Osteocyte (in vitro differentiated cells): ENCODE results near the gene PRR12. TPM values are rescaled to one million over a fixed set of nuclear protein-coding genes. Genes with fewer than 3 reads are reported as not detected.

Experiments used
- DNase-seq: peaks from one replicate; pipeline ENCODE4 v3.0.0; 2021; ENCODE audit warnings: mixed read lengths; ENCODE audit not compliant: unreplicated experiment; ENCODE audit errors: extremely low spot score
- H3K27ac Mint-ChIP-seq: one replicate; pipeline ENCODE4 v1.8.0; 2021; ENCODE audit warnings: mild to moderate bottlenecking, mixed read lengths; ENCODE audit not compliant: unreplicated experiment
- H3K27me3 Mint-ChIP-seq: one replicate; pipeline ENCODE4 v1.8.0; 2021; ENCODE audit warnings: mixed read lengths; ENCODE audit not compliant: unreplicated experiment
- H3K36me3 Mint-ChIP-seq: one replicate; pipeline ENCODE4 v1.8.0; 2021; ENCODE audit warnings: mixed read lengths; ENCODE audit not compliant: unreplicated experiment
- H3K4me1 Mint-ChIP-seq: one replicate; pipeline ENCODE4 v1.8.0; 2021; ENCODE audit warnings: mixed read lengths; ENCODE audit not compliant: unreplicated experiment
- H3K4me3 Mint-ChIP-seq: one replicate; pipeline ENCODE4 v1.8.0; 2021; ENCODE audit warnings: mild to moderate bottlenecking, moderate library complexity, mixed read lengths; ENCODE audit not compliant: unreplicated experiment
- H3K9me3 Mint-ChIP-seq: one replicate; pipeline ENCODE4 v1.8.0; 2021; ENCODE audit warnings: mixed read lengths; ENCODE audit not compliant: unreplicated experiment
- total RNA-seq: library from RNA; stranded (reverse); gene quantifications from 2 replicates; pipeline ENCODE4 v1.2.1, GENCODE V29; 2021
- TF ChIP-seq, protein P1 (sequence below): fragments of 200-600 bp; sonication (generic); IDR thresholded peaks from 2 replicates; pipeline ENCODE4 v1.5.0; 2021; ENCODE audit warnings: antibody characterized with exemption, mild to moderate bottlenecking, moderate library complexity

The PRR12 gene
- total RNA-seq, 1 donor from 2014 or later, result 31.6 TPM

DNA sequence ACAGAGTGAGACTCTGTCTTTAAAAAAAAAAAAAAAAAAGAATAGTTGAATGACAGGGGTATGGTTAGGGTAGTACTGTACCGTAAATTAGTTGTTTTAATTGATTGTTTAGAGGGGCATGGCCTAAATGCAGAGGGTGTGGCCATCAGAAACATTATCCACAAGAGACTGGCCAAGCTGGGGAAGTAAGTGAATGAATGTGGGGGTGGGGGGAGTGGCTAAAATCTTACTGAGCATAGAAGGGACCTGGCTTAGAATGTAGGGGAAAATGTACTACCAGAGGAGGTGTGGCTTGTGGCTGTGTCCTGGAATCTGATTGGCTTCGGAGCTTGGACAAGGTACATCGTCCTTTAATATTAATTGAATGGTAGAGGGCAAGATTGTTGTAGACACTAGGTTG is 78.5 kb downstream of the PRR12 start:
- no peak overlapping the region for H3K4me3 Mint-ChIP-seq
- H3K36me3 Mint-ChIP-seq, result peaks cover 2% of the 10 kb centered on the region
- TF ChIP-seq, protein P1, sequence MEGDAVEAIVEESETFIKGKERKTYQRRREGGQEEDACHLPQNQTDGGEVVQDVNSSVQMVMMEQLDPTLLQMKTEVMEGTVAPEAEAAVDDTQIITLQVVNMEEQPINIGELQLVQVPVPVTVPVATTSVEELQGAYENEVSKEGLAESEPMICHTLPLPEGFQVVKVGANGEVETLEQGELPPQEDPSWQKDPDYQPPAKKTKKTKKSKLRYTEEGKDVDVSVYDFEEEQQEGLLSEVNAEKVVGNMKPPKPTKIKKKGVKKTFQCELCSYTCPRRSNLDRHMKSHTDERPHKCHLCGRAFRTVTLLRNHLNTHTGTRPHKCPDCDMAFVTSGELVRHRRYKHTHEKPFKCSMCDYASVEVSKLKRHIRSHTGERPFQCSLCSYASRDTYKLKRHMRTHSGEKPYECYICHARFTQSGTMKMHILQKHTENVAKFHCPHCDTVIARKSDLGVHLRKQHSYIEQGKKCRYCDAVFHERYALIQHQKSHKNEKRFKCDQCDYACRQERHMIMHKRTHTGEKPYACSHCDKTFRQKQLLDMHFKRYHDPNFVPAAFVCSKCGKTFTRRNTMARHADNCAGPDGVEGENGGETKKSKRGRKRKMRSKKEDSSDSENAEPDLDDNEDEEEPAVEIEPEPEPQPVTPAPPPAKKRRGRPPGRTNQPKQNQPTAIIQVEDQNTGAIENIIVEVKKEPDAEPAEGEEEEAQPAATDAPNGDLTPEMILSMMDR, result no peak
- no peak for DNase-seq
- H3K27me3 Mint-ChIP-seq, result no peaks in the 10 kb centered on the region
- H3K9me3 Mint-ChIP-seq, result no peaks in the 10 kb centered on the region
- peaks cover 23% of the 10 kb centered on the region for H3K4me1 Mint-ChIP-seq
- H3K27ac Mint-ChIP-seq, result no peak overlapping the region

DNA sequence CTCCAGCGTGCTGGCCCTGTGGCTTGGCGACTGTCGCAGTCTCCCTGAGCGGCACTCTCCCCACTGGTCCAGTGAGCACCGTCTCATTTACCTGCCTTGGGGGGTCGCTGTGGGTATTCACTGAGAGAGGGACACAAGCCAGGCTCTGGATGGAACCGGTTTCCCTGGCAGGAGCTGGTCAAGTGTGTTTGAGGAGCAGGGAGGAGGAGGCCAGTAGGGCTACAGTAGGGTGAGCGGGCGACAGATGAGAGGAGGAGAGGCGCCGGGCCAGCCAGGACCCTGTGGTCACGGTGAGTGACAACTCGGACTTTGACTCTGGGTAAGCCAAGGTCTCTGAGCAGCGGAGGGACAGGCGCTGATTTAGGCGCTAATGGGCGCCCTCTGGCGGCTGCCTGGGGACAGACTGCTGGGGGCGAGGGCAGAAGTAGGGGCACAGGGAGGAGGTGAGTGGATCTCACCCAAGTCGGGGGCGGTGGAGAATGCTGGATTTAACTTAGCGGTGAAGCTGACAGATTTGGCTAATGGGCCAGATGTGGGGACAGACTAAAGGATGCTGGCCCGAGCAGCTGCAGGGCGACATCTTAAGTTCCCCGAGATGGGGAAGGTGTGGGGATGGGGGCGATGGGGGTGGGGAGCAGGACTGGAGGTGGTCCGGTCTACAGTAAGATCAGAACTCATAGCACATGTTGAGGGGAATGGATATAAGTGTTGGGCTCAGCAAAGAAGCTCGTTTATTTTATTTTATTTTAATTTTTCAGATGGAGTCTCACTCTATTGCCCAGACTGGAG is 81.3 kb downstream of the PRR12 start:
- TF ChIP-seq, protein P1, result peak; percentile 96
- peaks cover 2% of the 10 kb centered on the region for H3K36me3 Mint-ChIP-seq
- peak; percentile 94 for DNase-seq
- peak overlapping the region; percentile 94 for H3K27ac Mint-ChIP-seq
- H3K4me1 Mint-ChIP-seq, result peaks cover 14% of the 10 kb centered on the region
- H3K4me3 Mint-ChIP-seq, result peak overlapping the region; percentile 39
- no peaks in the 10 kb centered on the region for H3K9me3 Mint-ChIP-seq
- no peaks in the 10 kb centered on the region for H3K27me3 Mint-ChIP-seq

Other genes starting within 250 kb of the PRR12 start
- gene TEAD2, start 228.8 kb upstream of the PRR12 start, total RNA-seq, result 93.8 and 98.0 TPM in 2 replicates
- 1.6 and 4.4 TPM in 2 replicates for gene DKKL1, start 227.3 kb upstream of the PRR12 start, total RNA-seq
- gene KASH5, start 202.9 kb upstream of the PRR12 start, total RNA-seq, result not detected in 2 replicates
- not detected in 2 replicates for gene PTH2, start 167.7 kb upstream of the PRR12 start, total RNA-seq
- not detected in 2 replicates for gene GFY, start 165.8 kb upstream of the PRR12 start, total RNA-seq
- gene SLC17A7, start 149.7 kb upstream of the PRR12 start, total RNA-seq, result 0.34 and 0.54 TPM in 2 replicates
- 80.2 and 84.5 TPM in 2 replicates for gene PIH1D1, start 139.4 kb upstream of the PRR12 start, total RNA-seq
- gene ALDH16A1, start 138.0 kb upstream of the PRR12 start, total RNA-seq, result 31.8 and 34.0 TPM in 2 replicates
- gene FLT3LG, start 117.0 kb upstream of the PRR12 start, total RNA-seq, result 10.8 and 11.3 TPM in 2 replicates
- gene RPL13A, start 103.6 kb upstream of the PRR12 start, total RNA-seq, result 2,592 and 2,617 TPM in 2 replicates
- 1,892 and 1,912 TPM in 2 replicates for gene RPS11, start 94.7 kb upstream of the PRR12 start, total RNA-seq
- gene FCGRT, start 78.5 kb upstream of the PRR12 start, total RNA-seq, result 253 and 278 TPM in 2 replicates
- 81.3 and 85.0 TPM in 2 replicates for gene RCN3, start 63.2 kb upstream of the PRR12 start, total RNA-seq
- gene NOSIP, start 10.6 kb upstream of the PRR12 start, total RNA-seq, result 58.7 and 66.2 TPM in 2 replicates
- 0.32 and 0.52 TPM in 2 replicates for gene PRRG2, start 9.9 kb upstream of the PRR12 start, total RNA-seq
- gene RRAS, start 49.0 kb downstream of the PRR12 start, total RNA-seq, result 67.4 and 67.7 TPM in 2 replicates
- 74.9 and 81.9 TPM in 2 replicates for gene SCAF1, start 51.0 kb downstream of the PRR12 start, total RNA-seq
- gene IRF3, start 74.7 kb downstream of the PRR12 start, total RNA-seq, result 80.9 and 88.9 TPM in 2 replicates
- gene BCL2L12, start 74.8 kb downstream of the PRR12 start, total RNA-seq, result 23.6 and 29.3 TPM in 2 replicates
- 121 and 126 TPM in 2 replicates for gene PRMT1, start 86.1 kb downstream of the PRR12 start, total RNA-seq
- gene ADM5, start 98.4 kb downstream of the PRR12 start, total RNA-seq, result 0.73 and 1.5 TPM in 2 replicates
- gene CPT1C, start 99.9 kb downstream of the PRR12 start, total RNA-seq, result 44.2 and 48.8 TPM in 2 replicates
- not detected in 2 replicates for gene TSKS, start 172.1 kb downstream of the PRR12 start, total RNA-seq
- 130 and 133 TPM in 2 replicates for gene AP2A1, start 175.8 kb downstream of the PRR12 start, total RNA-seq
- gene FUZ, start 222.1 kb downstream of the PRR12 start, total RNA-seq, result 19.9 and 24.4 TPM in 2 replicates
- gene MED25, start 227.1 kb downstream of the PRR12 start, total RNA-seq, result 56.1 and 58.1 TPM in 2 replicates